Endothelial cell of umbilical vein (primary cell): ENCODE results near the gene COL1A1.

ENCODE experiments used
- CTCF ChIP-seq, 2 donors: IDR thresholded peaks; 1 replicate in 1 of 2; 2 replicates in 1 of 2; pipeline ENCODE4 v1.5.1; 2011; ENCODE audit warnings: low read length in 2 of 2, mild to moderate bottlenecking in 2 of 2, moderate library complexity in 2 of 2, control low read depth in 1 of 2, inconsistent platforms in 1 of 2, low read depth in 1 of 2; ENCODE audit not compliant: insufficient read depth in 1 of 2; ENCODE audit errors: extremely low read depth in 1 of 2
- JUN ChIP-seq: IDR thresholded peaks from 2 replicates; pipeline ENCODE4 v1.6.1; 2011; ENCODE audit warnings: borderline replicate concordance, low read depth; ENCODE audit not compliant: insufficient read length, insufficient read depth

- TF ChIP-seq CTCF (IDR thresholded peaks at IDR 0.05; ENCODE audit: extremely low read depth in 1 of 2, insufficient read depth in 1 of 2, low read depth in 1 of 2, low read length in 2 of 2) = no peak
- no peak for TF ChIP-seq JUN
Observed at GRCh38 chr17:50222922-50223321, 21.5 kb upstream of the COL1A1 start.
